ENCODE measurements around the gene PKP2. TPM values are rescaled to one million over a fixed set of nuclear protein-coding genes. Genes with fewer than 3 reads are reported as not detected.
"Not testable (repeated sequence)": the region's sequence is repeated elsewhere in the genome, so short reads cannot be mapped to it uniquely, and the experiment has no call there.

Gene PKP2
- total RNA-seq, 2 experiments from 2014 or later: not detected

GRCh38 chr12:32891526-32891925 is 5.1 kb downstream of the PKP2 start:
- peaks cover 3% of the 10 kb centered on the region for H3K4me1 Mint-ChIP-seq
- H3K27me3 Mint-ChIP-seq: peaks cover 26% of the 10 kb centered on the region
- CTCF ChIA-PET: no interaction called here
- no peak overlapping the region for H3K4me3 Mint-ChIP-seq
- no peaks in the 10 kb centered on the region for H3K36me3 Mint-ChIP-seq (ENCODE audit: low read depth)
- no peaks in the 10 kb centered on the region for H3K9me3 Mint-ChIP-seq
- H3K27ac Mint-ChIP-seq: no peak overlapping the region
- POLR2A ChIA-PET: no interaction called here
- no peak for DNase-seq

- ChIA-PET POLR2A (no interaction called here), CTCF (no interaction called here)
- H3K4me1 Mint-ChIP-seq: no peaks in the 10 kb centered on the region
- H3K36me3 Mint-ChIP-seq (ENCODE audit: low read depth): no peaks in the 10 kb centered on the region
- no peak overlapping the region for H3K4me3 Mint-ChIP-seq
- peaks cover 10% of the 10 kb centered on the region for H3K27me3 Mint-ChIP-seq
- H3K9me3 Mint-ChIP-seq: no peaks in the 10 kb centered on the region
- no peak for DNase-seq
- no peak overlapping the region for H3K27ac Mint-ChIP-seq
Measured at GRCh38 chr12:32889011-32889760, 7.4 kb downstream of the PKP2 start.

- Mint-ChIP-seq H3K4me3 (no peak overlapping the region), H3K27me3 (peaks cover 3% of the 10 kb centered on the region), H3K27ac (no peak overlapping the region), H3K4me1 (no peaks in the 10 kb centered on the region), H3K9me3 (no peaks in the 10 kb centered on the region), H3K36me3 (ENCODE audit: low read depth) (no peaks in the 10 kb centered on the region)
- ChIA-PET CTCF (no interaction called here), POLR2A (interaction anchor here (0.5 kb wide), 1 partner anchor 123 kb away, joined by 4 read pairs; no protein-coding TSS in a partner anchor)
- DNase-seq: no peak
Measured at GRCh38 chr12:32887058-32887457, 9.5 kb downstream of the PKP2 start.

GRCh38 chr12:32885831-32886230 is 10.7 kb downstream of the PKP2 start:
- Mint-ChIP-seq H3K4me1 (no peaks in the 10 kb centered on the region), H3K27ac (no peak overlapping the region), H3K4me3 (no peak overlapping the region), H3K27me3 (peaks cover 3% of the 10 kb centered on the region), H3K36me3 (ENCODE audit: low read depth) (no peaks in the 10 kb centered on the region), H3K9me3 (no peaks in the 10 kb centered on the region)
- ChIA-PET CTCF (no interaction called here), POLR2A (no interaction called here)
- no peak for DNase-seq

GRCh38 chr12:32884962-32885361 is 11.6 kb downstream of the PKP2 start:
- Mint-ChIP-seq H3K4me3 (no peak overlapping the region), H3K27me3 (peaks cover 3% of the 10 kb centered on the region), H3K27ac (no peak overlapping the region), H3K36me3 (ENCODE audit: low read depth) (no peaks in the 10 kb centered on the region), H3K4me1 (no peaks in the 10 kb centered on the region), H3K9me3 (no peaks in the 10 kb centered on the region)
- ChIA-PET CTCF (no interaction called here), POLR2A (no interaction called here)
- no peak for DNase-seq

GRCh38 chr12:32881702-32882101 is 14.9 kb downstream of the PKP2 start:
- Mint-ChIP-seq H3K27ac (no peak overlapping the region), H3K9me3 (no peaks in the 10 kb centered on the region), H3K36me3 (ENCODE audit: low read depth) (no peaks in the 10 kb centered on the region), H3K27me3 (no peaks in the 10 kb centered on the region), H3K4me1 (no peaks in the 10 kb centered on the region), H3K4me3 (no peak overlapping the region)
- DNase-seq: no peak
- ChIA-PET POLR2A (no interaction called here), CTCF (no interaction called here)

GRCh38 chr12:32881107-32881506 is 15.5 kb downstream of the PKP2 start:
- Mint-ChIP-seq H3K27me3 (no peaks in the 10 kb centered on the region), H3K27ac (no peak overlapping the region), H3K4me1 (no peaks in the 10 kb centered on the region), H3K4me3 (no peak overlapping the region), H3K36me3 (ENCODE audit: low read depth) (no peaks in the 10 kb centered on the region), H3K9me3 (no peaks in the 10 kb centered on the region)
- DNase-seq: no peak
- POLR2A ChIA-PET: no interaction called here
- CTCF ChIA-PET: no interaction called here

GRCh38 chr12:32879066-32879465 is 17.5 kb downstream of the PKP2 start:
- H3K9me3 Mint-ChIP-seq; H3K36me3 Mint-ChIP-seq (ENCODE audit: low read depth); DNase-seq; H3K27me3 Mint-ChIP-seq; H3K4me3 Mint-ChIP-seq; H3K27ac Mint-ChIP-seq; H3K4me1 Mint-ChIP-seq; CTCF ChIA-PET; POLR2A ChIA-PET: not testable (repeated sequence)

- no peak overlapping the region for H3K4me3 Mint-ChIP-seq
- no peaks in the 10 kb centered on the region for H3K36me3 Mint-ChIP-seq (ENCODE audit: low read depth)
- H3K4me1 Mint-ChIP-seq: no peaks in the 10 kb centered on the region
- H3K9me3 Mint-ChIP-seq: no peaks in the 10 kb centered on the region
- CTCF ChIA-PET: no interaction called here
- no peak overlapping the region for H3K27ac Mint-ChIP-seq
- DNase-seq: no peak
- POLR2A ChIA-PET: no interaction called here
- no peaks in the 10 kb centered on the region for H3K27me3 Mint-ChIP-seq
Measured at GRCh38 chr12:32877601-32878459, 18.7 kb downstream of the PKP2 start.

GRCh38 chr12:32876004-32876403 is 20.6 kb downstream of the PKP2 start:
- POLR2A ChIA-PET: no interaction called here
- Mint-ChIP-seq H3K36me3 (ENCODE audit: low read depth) (no peaks in the 10 kb centered on the region), H3K4me3 (no peak overlapping the region), H3K27me3 (no peaks in the 10 kb centered on the region), H3K27ac (no peak overlapping the region), H3K4me1 (no peaks in the 10 kb centered on the region), H3K9me3 (no peaks in the 10 kb centered on the region)
- CTCF ChIA-PET: no interaction called here
- DNase-seq: no peak

- no peaks in the 10 kb centered on the region for H3K4me1 Mint-ChIP-seq
- no peaks in the 10 kb centered on the region for H3K27me3 Mint-ChIP-seq
- no peak for DNase-seq
- no peaks in the 10 kb centered on the region for H3K36me3 Mint-ChIP-seq (ENCODE audit: low read depth)
- ChIA-PET POLR2A (no interaction called here), CTCF (no interaction called here)
- no peak overlapping the region for H3K27ac Mint-ChIP-seq
- no peak overlapping the region for H3K4me3 Mint-ChIP-seq
- no peaks in the 10 kb centered on the region for H3K9me3 Mint-ChIP-seq
Measured at GRCh38 chr12:32874975-32875374, 21.6 kb downstream of the PKP2 start.

GRCh38 chr12:32874078-32874477 is 22.5 kb downstream of the PKP2 start:
- H3K9me3 Mint-ChIP-seq: no peaks in the 10 kb centered on the region
- CTCF ChIA-PET: no interaction called here

GRCh38 chr12:32872416-32872815 is 24.2 kb downstream of the PKP2 start:
- H3K36me3 Mint-ChIP-seq (ENCODE audit: low read depth); DNase-seq; H3K4me3 Mint-ChIP-seq; H3K9me3 Mint-ChIP-seq; H3K27ac Mint-ChIP-seq; CTCF ChIA-PET; H3K27me3 Mint-ChIP-seq; H3K4me1 Mint-ChIP-seq; POLR2A ChIA-PET: not testable (repeated sequence)

More at GRCh38 chr12:32874078-32874477, 22.5 kb downstream of the PKP2 start:
- Mint-ChIP-seq H3K4me3 (no peak overlapping the region), H3K36me3 (ENCODE audit: low read depth) (no peaks in the 10 kb centered on the region), H3K27me3 (no peaks in the 10 kb centered on the region), H3K4me1 (no peaks in the 10 kb centered on the region), H3K27ac (no peak overlapping the region)
- no peak for DNase-seq
- POLR2A ChIA-PET: no interaction called here

GRCh38 chr12:32870716-32871115 is 25.9 kb downstream of the PKP2 start:
- no peaks in the 10 kb centered on the region for H3K27me3 Mint-ChIP-seq
- ChIA-PET POLR2A (no interaction called here), CTCF (no interaction called here)
- no peak overlapping the region for H3K4me3 Mint-ChIP-seq
- H3K9me3 Mint-ChIP-seq: no peaks in the 10 kb centered on the region
- no peak for DNase-seq
- H3K36me3 Mint-ChIP-seq (ENCODE audit: low read depth): no peaks in the 10 kb centered on the region
- no peaks in the 10 kb centered on the region for H3K4me1 Mint-ChIP-seq
- no peak overlapping the region for H3K27ac Mint-ChIP-seq
